SK-N-DZ (cell line): ENCODE data around the gene TCEAL4.
"Not testable (repeated sequence)": the region's sequence is repeated elsewhere in the genome, so short reads cannot be mapped to it uniquely, and the experiment has no call there.

Experiments used
- DNase-seq: peaks from one replicate; pipeline ENCODE4 v3.0.0-alpha.2; 2015; ENCODE audit warnings: low spot score

TCEAL4 gene

GRCh38 chrX:103586659-103587058 lies 1.3 kb downstream of the TCEAL4 start:
- no peak for DNase-seq

- not testable (repeated sequence) for DNase-seq
Observed at GRCh38 chrX:103592295-103592694, 7.0 kb downstream of the TCEAL4 start.

- not testable (repeated sequence) for DNase-seq
Observed at GRCh38 chrX:103595202-103595601, 9.9 kb downstream of the TCEAL4 start.

- peak; percentile 31 for DNase-seq
Observed at GRCh38 chrX:103607364-103608305, 22.3 kb downstream of the TCEAL4 start, which contains the start of gene TCEAL3. Gene TCEAL3, plus strand, starts transcription at chrX:103607963. Its CDS starts 1,102 bp downstream, at chrX:103609065.

- no peak for DNase-seq
Observed at GRCh38 chrX:103608306-103608963, 23.1 kb downstream of the TCEAL4 start.

GRCh38 chrX:103610282-103610681 lies 25.0 kb downstream of the TCEAL4 start:
- no peak for DNase-seq

GRCh38 chrX:103613362-103613890 lies 28.1 kb downstream of the TCEAL4 start:
- no peak for DNase-seq

- DNase-seq = no peak
Observed at GRCh38 chrX:103614999-103615398, 29.7 kb downstream of the TCEAL4 start.

GRCh38 chrX:103615781-103616371 lies 30.6 kb downstream of the TCEAL4 start:
- DNase-seq = no peak

GRCh38 chrX:103616676-103617186 lies 31.4 kb downstream of the TCEAL4 start:
- DNase-seq = no peak

- DNase-seq = no peak
Observed at GRCh38 chrX:103624111-103624510, 38.8 kb downstream of the TCEAL4 start.

- DNase-seq = no peak
Observed at GRCh38 chrX:103626855-103627254, 41.5 kb downstream of the TCEAL4 start.

- peak; percentile 55 for DNase-seq
Observed at GRCh38 chrX:103628386-103629317, 43.3 kb downstream of the TCEAL4 start, which contains the start of gene TCEAL1. Gene TCEAL1, plus strand, starts transcription at chrX:103628975. Its CDS starts 942 bp downstream, at chrX:103629917.

GRCh38 chrX:103629318-103630170 lies 44.2 kb downstream of the TCEAL4 start:
- peak; percentile 76 for DNase-seq

GRCh38 chrX:103630171-103630511 lies 44.8 kb downstream of the TCEAL4 start:
- DNase-seq = no peak

- DNase-seq = no peak
Observed at GRCh38 chrX:103631145-103631544, 45.8 kb downstream of the TCEAL4 start.

GRCh38 chrX:103635436-103635835 lies 50.1 kb downstream of the TCEAL4 start:
- no peak for DNase-seq
